GM23248 (cell line): Measurements from ENCODE around the gene RICTOR. TPM values are rescaled to one million over a fixed set of nuclear protein-coding genes. Genes with fewer than 3 reads are reported as not detected.

Source experiments
- DNase-seq: peaks from one replicate; pipeline ENCODE4 v3.0.0-alpha.2; 2015
- H2AFZ ChIP-seq: fragments of 200-600 bp; sonication (generic); 2 replicates; pipeline ENCODE4 v1.6.1; 2016; ENCODE audit warnings: antibody characterized with exemption
- H3F3A ChIP-seq: fragments of 200-600 bp; sonication (generic); 2 replicates; pipeline ENCODE4 v1.6.1; 2016; ENCODE audit warnings: mild to moderate bottlenecking, antibody characterized with exemption, mixed run types; ENCODE audit not compliant: insufficient read depth
- H3K27ac ChIP-seq: fragments of 200-600 bp; sonication (generic); 2 replicates; pipeline ENCODE4 v1.5.1; 2016; ENCODE audit warnings: mild to moderate bottlenecking
- H3K27me3 ChIP-seq: fragments of 200-600 bp; sonication (generic); replicated peaks from 2 replicates; pipeline ENCODE4 v1.6.1; 2016; ENCODE audit warnings: mild to moderate bottlenecking; ENCODE audit not compliant: insufficient read depth
- H3K36me3 ChIP-seq: fragments of 200-600 bp; sonication (generic); 2 replicates; pipeline ENCODE4 v1.6.1; 2016; ENCODE audit warnings: low read depth, mild to moderate bottlenecking
- H3K4me1 ChIP-seq: fragments of 200-600 bp; sonication (generic); 2 replicates; pipeline ENCODE4 v1.6.1; 2016; ENCODE audit warnings: mild to moderate bottlenecking; ENCODE audit not compliant: insufficient read depth
- H3K4me2 ChIP-seq: fragments of 200-600 bp; sonication (generic); one replicate; pipeline ENCODE4 v1.6.1; 2016; ENCODE audit warnings: mild to moderate bottlenecking; ENCODE audit not compliant: unreplicated experiment
- H3K4me3 ChIP-seq: fragments of 200-600 bp; sonication (generic); 2 replicates; pipeline ENCODE4 v1.5.1; 2016; ENCODE audit warnings: mild to moderate bottlenecking
- H3K79me2 ChIP-seq: fragments of 200-600 bp; sonication (generic); 2 replicates; pipeline ENCODE4 v1.6.1; 2016; ENCODE audit warnings: mild to moderate bottlenecking; ENCODE audit not compliant: insufficient read depth
- H3K9ac ChIP-seq: fragments of 200-600 bp; sonication (generic); 2 replicates; pipeline ENCODE4 v1.6.1; 2016; ENCODE audit warnings: mild to moderate bottlenecking
- H3K9me2 ChIP-seq: fragments of 200-600 bp; sonication (generic); 2 replicates; pipeline ENCODE4 v1.6.1; 2016; ENCODE audit warnings: mixed run types, mild to moderate bottlenecking, moderate library complexity; ENCODE audit not compliant: insufficient read depth
- H3K9me3 ChIP-seq: fragments of 200-600 bp; sonication (generic); one replicate; pipeline ENCODE4 v1.6.1; 2017; ENCODE audit warnings: low read depth
- H4K20me1 ChIP-seq: fragments of 200-600 bp; sonication (generic); 2 replicates; pipeline ENCODE4 v1.6.0; 2016; ENCODE audit not compliant: insufficient read depth
- EZH2 ChIP-seq: fragments of 200-600 bp; sonication (generic); IDR thresholded peaks from 2 replicates; pipeline ENCODE4 v1.6.1; 2018; ENCODE audit warnings: antibody characterized with exemption, mild to moderate bottlenecking; ENCODE audit not compliant: insufficient read depth, poor library complexity, severe bottlenecking
- EZH2phosphoT487 ChIP-seq: fragments of 200-600 bp; sonication (generic); IDR thresholded peaks from 2 replicates; pipeline ENCODE4 v1.6.1; 2018; ENCODE audit warnings: antibody characterized with exemption, moderate library complexity, mild to moderate bottlenecking, low read depth; ENCODE audit not compliant: insufficient read depth
- whole genome bisulfite sequencing, 2 experiments: methylation state at CpG; one replicate each; pipeline ENCODE4 v1.1.6; 2015 to 2017; ENCODE audit warnings: low lambda C conversion rate in 2 of 2, low coverage in 1 of 2; ENCODE audit errors: missing lambda C conversion rate in 2 of 2; 5-methylcytosine and 5-hydroxymethylcytosine counted together
- in situ Hi-C: fragments of 300-500 bp; cut with MboI; formaldehyde crosslinking; loops from 2 replicates; pipeline ENCODE4 v1.15.0; 2020
- polyA plus RNA-seq: library from polyadenylated mRNA; unstranded; fragments of >200 nt; fragmentation: Nextera tagmentation; extraction: Ambion mirVana; gene quantifications from 2 replicates; pipeline ENCODE4 v1.2.1, GENCODE V29; 2016
- total RNA-seq: library from RNA; depleted of rRNA; stranded (reverse); fragments of >200 nt; shearing (Covaris generic); gene quantifications from 2 replicates; pipeline ENCODE4 v1.2.3, GENCODE V29; 2014

RICTOR gene
- total and polyA plus RNA-seq, 2 experiments from 2014 or later: 5.7 to 12.5 TPM

DNA sequence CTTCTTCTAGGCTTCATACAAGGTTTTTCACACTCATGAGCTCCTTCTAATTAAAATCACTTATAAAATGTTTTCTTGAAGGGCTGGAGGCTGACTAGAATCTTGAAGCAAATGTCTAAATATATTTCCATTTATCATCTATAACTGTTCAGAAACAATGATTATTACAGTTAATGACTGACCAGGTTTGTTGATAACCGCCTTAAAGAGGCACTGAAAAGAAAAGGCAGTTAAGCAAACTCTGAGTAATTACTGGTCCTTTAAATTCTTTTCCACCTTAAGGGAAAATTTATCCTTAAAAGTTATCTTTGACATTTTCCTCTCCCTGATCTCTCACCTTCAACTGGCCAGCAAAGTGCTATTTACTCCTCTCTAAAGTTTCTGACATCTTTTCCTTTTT is 43.2 kb downstream of the RICTOR start:
- Histone ChIP-seq H3K79me2 (peaks cover 96% of the 10 kb centered on the region), H3K27me3 (no peaks in the 10 kb centered on the region), H3K9me2 (no peaks in the 10 kb centered on the region), H3K36me3 (peaks cover 4% of the 10 kb centered on the region; the same call in 1 of the 2 replicates), H3K27ac (no peak overlapping the region), H4K20me1 (peaks cover 11% of the 10 kb centered on the region; the same call in 1 of the 2 replicates), H3K9me3 (no peaks in the 10 kb centered on the region), H2AFZ (no peak overlapping the region), H3K4me1 (no peaks in the 10 kb centered on the region), H3F3A (no peaks in the 10 kb centered on the region), H3K4me3 (no peak overlapping the region), H3K4me2 (no peak overlapping the region), H3K9ac (no peak overlapping the region)
- 90 to 100% methylated on average over 1 of the region's 1 CpG for WGBS, 2 experiments
- in situ Hi-C loops: no loop called here
- DNase-seq: no peak
- no peak for TF ChIP-seq EZH2

DNA sequence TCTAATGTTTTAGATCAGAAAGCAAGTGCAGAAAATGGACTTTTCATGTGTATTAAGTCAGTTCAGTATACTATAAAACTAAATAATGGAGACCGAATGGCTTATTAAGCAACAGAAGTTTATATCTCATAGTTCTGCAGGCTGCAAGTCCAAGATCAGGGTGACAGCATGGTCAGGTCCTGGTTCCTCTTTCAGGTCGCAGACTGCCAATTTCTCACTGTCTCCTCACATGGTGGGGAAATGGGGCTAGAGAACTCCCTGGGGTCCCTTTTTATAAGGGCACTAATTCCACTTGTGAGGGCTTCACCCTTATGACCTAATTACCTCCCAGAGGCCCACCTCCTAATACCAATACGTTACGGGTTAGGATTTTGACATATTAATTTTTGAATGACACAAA is 48.7 kb downstream of the RICTOR start:
- Histone ChIP-seq H3K36me3 (peaks cover 4% of the 10 kb centered on the region; the same call in 1 of the 2 replicates), H3K9me2 (no peaks in the 10 kb centered on the region), H2AFZ (no peak overlapping the region), H3K79me2 (peaks cover 98% of the 10 kb centered on the region), H3K4me2 (no peak overlapping the region), H4K20me1 (peaks cover 17% of the 10 kb centered on the region; the same call in 1 of the 2 replicates), H3K27me3 (no peaks in the 10 kb centered on the region), H3K27ac (no peak overlapping the region), H3F3A (0 out of 2 replicates have a peak, but pooled peaks cover 4% of the 10 kb centered on the region), H3K4me1 (peaks cover 15% of the 10 kb centered on the region), H3K9ac (no peak overlapping the region), H3K9me3 (no peaks in the 10 kb centered on the region), H3K4me3 (no peak overlapping the region)
- WGBS, 2 experiments: 98 to 100% methylated on average over 4 of the region's 4 CpGs
- DNase-seq: no peak
- TF ChIP-seq EZH2: no peak
- TF ChIP-seq EZH2phosphoT487: no peak
- in situ Hi-C loops: no loop called here

DNA sequence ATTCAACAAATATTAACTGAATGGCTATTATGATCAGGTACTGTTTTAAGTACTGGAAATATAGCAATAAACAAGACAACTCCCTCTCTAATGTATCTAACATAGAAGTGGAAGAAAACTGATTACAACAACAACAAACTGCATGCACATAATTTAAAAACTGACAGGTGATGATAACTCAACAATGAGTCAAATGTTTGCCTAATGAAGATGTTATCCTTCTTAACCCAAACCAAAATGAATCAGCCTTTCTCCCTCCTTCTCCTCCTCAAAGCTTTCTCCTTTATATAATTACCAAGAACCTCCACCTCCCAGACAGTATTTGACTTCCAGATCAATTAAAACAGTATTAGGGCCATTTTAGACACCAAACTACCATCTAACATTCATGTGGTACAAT is 49.3 kb downstream of the RICTOR start:
- Histone ChIP-seq H2AFZ (no peak overlapping the region), H3K4me1 (peaks cover 15% of the 10 kb centered on the region), H3K27ac (no peak overlapping the region), H3K4me3 (no peak overlapping the region), H3K36me3 (peaks cover 4% of the 10 kb centered on the region; the same call in 1 of the 2 replicates), H3K9ac (no peak overlapping the region), H4K20me1 (peaks cover 17% of the 10 kb centered on the region; the same call in 1 of the 2 replicates), H3K4me2 (peak overlapping the region; percentile 3), H3F3A (0 out of 2 replicates have a peak, but pooled peaks cover 4% of the 10 kb centered on the region), H3K27me3 (no peaks in the 10 kb centered on the region), H3K9me2 (no peaks in the 10 kb centered on the region), H3K9me3 (no peaks in the 10 kb centered on the region), H3K79me2 (peaks cover 98% of the 10 kb centered on the region)
- TF ChIP-seq EZH2 (no peak), EZH2phosphoT487 (0 out of 2 replicates have a peak, but pooled peaks have one; percentile 62)
- in situ Hi-C loops: no loop called here
- peak; percentile 41 for DNase-seq

DNA sequence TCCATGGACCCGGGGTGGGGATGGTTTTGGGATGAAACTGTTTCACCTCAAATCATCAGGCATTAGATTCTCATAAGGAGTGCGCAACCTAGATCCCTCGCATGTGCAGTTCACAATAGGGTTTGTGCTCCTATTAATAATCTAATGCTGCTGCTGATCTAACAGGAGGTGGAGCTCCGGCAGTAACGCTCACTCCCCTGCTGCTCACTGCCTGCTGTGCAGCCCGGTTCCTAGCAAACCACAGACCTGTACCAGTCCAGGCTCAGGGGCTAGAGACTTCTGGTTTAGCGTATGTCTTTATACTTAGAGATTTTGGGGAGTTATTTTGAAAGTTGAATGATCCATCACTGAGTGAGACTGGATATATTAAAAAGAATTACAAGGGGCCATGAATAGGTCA is 50.2 kb downstream of the RICTOR start:
- no peak overlapping the region for H3K9ac ChIP-seq
- no peak overlapping the region for H2AFZ ChIP-seq
- H3K9me2 ChIP-seq: no peaks in the 10 kb centered on the region
- DNase-seq: no peak
- no peak overlapping the region for H3K4me2 ChIP-seq
- H3K79me2 ChIP-seq: peaks cover 98% of the 10 kb centered on the region
- no peak overlapping the region for H3K27ac ChIP-seq
- in situ Hi-C loops: no loop called here
- 0 out of 2 replicates have a peak, but pooled peaks cover 4% of the 10 kb centered on the region for H3F3A ChIP-seq
- TF ChIP-seq EZH2phosphoT487 (no peak), EZH2 (no peak)
- H3K4me3 ChIP-seq: no peak overlapping the region
- peaks cover 15% of the 10 kb centered on the region for H3K4me1 ChIP-seq
- H3K9me3 ChIP-seq: no peaks in the 10 kb centered on the region
- no peaks in the 10 kb centered on the region for H3K27me3 ChIP-seq
- peaks cover 4% of the 10 kb centered on the region; the same call in 1 of the 2 replicates for H3K36me3 ChIP-seq
- H4K20me1 ChIP-seq: peaks cover 17% of the 10 kb centered on the region; the same call in 1 of the 2 replicates
- 82 to 86% methylated on average over 7 of the region's 7 CpGs for WGBS, 2 experiments

DNA sequence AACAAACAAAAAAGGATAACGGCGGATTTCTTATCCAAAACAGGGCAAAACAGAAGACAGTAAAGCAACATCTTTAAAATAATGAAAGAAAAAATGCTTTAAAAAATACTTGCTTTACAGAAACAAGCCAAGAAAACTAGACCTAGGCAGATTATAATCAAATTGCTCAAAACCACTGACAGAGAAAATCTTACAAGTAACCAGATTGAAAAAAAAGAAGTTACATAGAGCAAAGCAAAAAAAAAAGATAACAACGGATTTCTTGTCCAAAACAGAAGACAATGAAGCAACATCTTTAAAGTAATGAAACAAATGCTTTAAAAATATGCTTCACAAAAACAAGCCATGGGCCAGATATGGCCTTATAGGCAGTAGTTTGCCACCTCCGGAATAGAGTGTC is 51.1 kb downstream of the RICTOR start:
- no peak overlapping the region for H3K4me2 ChIP-seq
- 0 out of 2 replicates have a peak, but pooled peaks cover 4% of the 10 kb centered on the region for H3F3A ChIP-seq
- no peaks in the 10 kb centered on the region for H3K27me3 ChIP-seq
- H3K4me1 ChIP-seq: peaks cover 15% of the 10 kb centered on the region
- H3K9me3 ChIP-seq: no peaks in the 10 kb centered on the region
- no peaks in the 10 kb centered on the region for H3K9me2 ChIP-seq
- no peak overlapping the region for H3K27ac ChIP-seq
- peaks cover 17% of the 10 kb centered on the region; the same call in 1 of the 2 replicates for H4K20me1 ChIP-seq
- peaks cover 4% of the 10 kb centered on the region; the same call in 1 of the 2 replicates for H3K36me3 ChIP-seq
- no peak overlapping the region for H2AFZ ChIP-seq
- in situ Hi-C loops: no loop called here
- peaks cover 99% of the 10 kb centered on the region for H3K79me2 ChIP-seq
- DNase-seq: no peak
- H3K4me3 ChIP-seq: no peak overlapping the region
- WGBS, 2 experiments: 92 to 93% methylated on average over 4 of the region's 4 CpGs
- TF ChIP-seq EZH2phosphoT487 (no peak), EZH2 (no peak)
- no peak overlapping the region for H3K9ac ChIP-seq
